HG03064 (cell line): ENCODE measurements around the gene ARHGEF10L.

Experiments used
- ATAC-seq: cut with Tn5 transposase; IDR thresholded peaks from one replicate; pipeline ENCODE4 v1.9.1; 2021; ENCODE audit warnings: low read depth; ENCODE audit not compliant: unreplicated experiment

ARHGEF10L gene

GRCh38 chr1:17521946-17522612 lies 17.4 kb upstream of the ARHGEF10L start:
- no peak for ATAC-seq

DNA sequence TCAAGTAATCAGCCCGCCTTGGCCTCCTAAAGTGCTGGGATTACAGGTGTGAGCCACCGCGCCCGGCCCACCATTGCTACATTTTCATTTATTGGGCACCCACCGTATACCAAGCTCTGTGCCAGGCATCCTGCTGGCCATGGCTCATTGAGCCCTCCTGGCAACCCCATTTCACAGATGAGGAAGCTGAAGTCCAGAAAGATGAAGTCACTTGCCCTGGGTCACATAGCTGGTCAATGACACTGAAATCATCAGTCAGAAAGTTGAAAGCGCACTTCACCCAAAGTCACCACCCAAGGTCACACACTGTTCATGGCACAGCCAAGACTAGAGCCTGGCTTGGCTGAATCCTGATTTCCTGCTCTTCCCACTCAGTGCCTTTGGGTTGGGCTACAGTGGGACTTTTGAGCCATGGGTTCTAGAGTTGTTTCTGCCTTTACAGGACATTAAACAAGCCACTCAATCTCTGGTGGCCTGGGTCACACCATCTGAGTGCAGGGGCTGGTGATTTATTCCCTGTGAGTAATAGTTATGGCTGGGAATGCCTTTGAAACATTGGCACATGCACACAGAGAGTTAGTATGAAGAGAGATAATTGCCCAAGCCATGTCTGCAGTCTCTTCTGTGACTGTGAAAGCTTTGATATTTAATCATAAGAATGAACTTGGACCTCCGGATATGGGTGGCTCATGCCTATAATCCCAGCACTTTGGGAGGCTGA lies 16.0 kb upstream of the ARHGEF10L start:
- no peak for ATAC-seq

DNA sequence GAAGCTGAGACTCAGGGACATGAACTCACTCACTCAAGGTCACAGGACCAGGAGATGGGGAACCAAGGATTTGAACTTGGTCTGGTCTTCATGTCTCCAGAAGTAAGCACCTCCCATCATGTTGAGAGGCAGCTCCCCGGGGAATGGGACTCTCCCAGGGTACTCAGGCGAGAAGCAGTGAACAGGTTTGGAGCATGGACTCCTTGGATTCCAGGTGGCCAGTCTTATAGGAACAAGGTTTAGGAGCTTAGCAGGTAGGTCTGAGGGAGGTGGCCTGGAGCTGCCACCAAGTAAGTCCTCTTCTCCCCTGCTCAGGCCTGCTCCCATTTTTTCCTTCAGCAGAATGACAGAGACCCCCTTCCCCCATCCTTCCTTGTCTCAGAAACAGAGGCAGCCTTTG lies 14.9 kb upstream of the ARHGEF10L start:
- no peak for ATAC-seq

GRCh38 chr1:17525996-17526686 lies 13.4 kb upstream of the ARHGEF10L start:
- no peak for ATAC-seq

- ATAC-seq = no peak
Measured at GRCh38 chr1:17527036-17527914, 12.2 kb upstream of the ARHGEF10L start.

DNA sequence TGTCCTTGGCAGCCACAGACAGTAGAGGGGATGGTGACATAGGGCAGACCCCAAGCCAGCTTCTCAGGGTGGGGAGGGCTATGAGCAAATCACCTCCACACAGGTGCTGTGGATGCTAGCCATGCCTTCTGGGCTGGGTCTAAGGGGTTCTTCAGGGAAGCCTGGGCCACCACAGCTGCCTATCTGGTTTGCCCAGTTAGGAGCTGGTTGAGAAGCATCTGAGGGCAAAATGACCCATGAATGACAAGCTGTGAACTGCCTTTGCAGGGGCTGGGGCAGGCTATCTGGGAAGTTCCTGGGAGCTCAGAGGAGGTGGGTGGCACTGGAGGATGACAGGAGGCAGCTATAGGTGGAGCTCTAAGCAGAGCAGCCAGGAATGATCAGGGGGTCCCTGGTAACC lies 10.1 kb upstream of the ARHGEF10L start:
- no peak for ATAC-seq

- ATAC-seq = no peak
Measured at GRCh38 chr1:17531343-17531681, 8.2 kb upstream of the ARHGEF10L start.

DNA sequence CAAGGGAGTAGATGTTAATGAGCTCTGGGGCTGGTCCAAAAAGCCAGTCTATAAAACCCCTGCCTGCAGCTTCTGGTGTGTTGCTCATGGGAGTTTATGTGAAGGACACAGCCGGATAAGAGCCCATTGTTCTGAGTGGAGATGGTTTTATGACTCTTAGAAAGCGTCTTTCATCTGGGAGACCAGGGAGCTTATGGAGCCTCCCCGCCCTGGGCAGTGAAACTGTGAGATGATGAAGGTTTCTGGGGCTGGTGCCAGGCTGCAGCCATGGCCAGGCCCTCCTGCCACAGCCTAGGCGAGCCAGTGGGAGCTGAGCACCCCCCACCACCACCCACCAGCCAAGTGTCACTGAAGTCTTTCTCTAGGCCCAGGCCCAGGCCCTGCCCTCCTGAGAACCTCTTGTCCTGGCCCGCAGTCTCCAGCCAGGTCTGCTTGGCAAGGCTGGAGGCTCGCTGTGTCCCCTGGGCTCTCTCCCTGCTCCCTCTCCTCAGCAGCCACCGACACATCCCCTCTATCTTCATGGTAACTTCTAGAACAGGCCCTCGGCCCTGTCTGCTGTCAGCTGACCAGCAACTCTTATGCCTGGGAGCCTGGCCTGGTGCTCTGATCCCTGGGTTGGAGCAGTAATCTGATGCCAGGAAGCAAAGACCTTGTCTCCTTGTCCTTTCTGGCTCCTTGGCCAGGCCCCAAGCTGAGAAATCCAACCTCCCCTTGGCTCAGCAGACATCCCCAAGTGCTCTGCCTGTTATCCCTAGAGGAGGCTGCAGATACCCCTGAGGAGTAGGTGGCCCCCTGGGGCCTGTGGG lies 7.6 kb upstream of the ARHGEF10L start:
- no peak for ATAC-seq

GRCh38 chr1:17533201-17533600 lies 6.3 kb upstream of the ARHGEF10L start:
- ATAC-seq = no peak

GRCh38 chr1:17535300-17535936 lies 4.1 kb upstream of the ARHGEF10L start:
- no peak for ATAC-seq

DNA sequence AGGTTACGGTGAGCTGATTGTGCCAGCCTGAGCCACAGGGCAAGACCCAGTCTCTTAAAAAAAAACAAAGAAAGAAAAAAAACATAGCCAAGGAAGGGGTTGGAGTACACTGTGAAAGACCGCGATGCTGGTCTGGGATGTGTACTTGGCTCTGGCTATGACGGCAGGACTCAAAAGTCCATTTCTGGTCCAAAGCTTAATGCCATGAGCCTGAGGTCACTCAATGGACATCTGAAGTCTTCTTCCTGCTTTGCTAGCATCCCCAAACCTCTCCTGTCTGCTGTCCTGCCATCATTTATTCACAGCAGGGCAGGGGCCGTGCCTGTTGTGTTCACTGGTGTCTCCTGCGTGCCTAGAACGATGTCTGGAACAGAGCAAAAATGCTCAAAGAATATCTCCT lies 1.5 kb upstream of the ARHGEF10L start:
- ATAC-seq = no peak

- ATAC-seq = no peak
Measured at GRCh38 chr1:17538428-17539117, 925 bp upstream of the ARHGEF10L start.

GRCh38 chr1:17539118-17539476 lies 401 bp upstream of the ARHGEF10L start:
- ATAC-seq = no peak

- ATAC-seq = no peak
Measured at GRCh38 chr1:17540255-17541001, 930 bp downstream of the ARHGEF10L start.

DNA sequence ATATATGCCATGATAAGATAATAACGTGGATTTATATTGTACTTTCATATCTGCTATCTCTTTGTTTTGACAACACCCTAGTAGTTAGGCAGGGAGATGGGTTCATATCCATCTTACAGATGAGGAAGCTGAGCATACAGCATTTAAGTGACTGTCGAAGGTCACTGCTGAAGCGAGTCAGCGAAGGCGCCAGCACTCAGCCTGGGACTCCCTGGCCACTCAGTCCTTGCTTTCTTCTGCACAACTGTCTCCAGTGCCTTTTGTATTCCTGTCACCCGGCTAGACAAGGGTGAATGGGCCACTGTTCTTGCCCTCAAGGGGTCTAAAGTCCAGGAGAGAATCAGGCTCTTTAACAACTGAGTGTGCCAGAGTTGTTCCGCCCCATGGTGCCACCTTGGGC lies 3.1 kb downstream of the ARHGEF10L start:
- no peak for ATAC-seq

DNA sequence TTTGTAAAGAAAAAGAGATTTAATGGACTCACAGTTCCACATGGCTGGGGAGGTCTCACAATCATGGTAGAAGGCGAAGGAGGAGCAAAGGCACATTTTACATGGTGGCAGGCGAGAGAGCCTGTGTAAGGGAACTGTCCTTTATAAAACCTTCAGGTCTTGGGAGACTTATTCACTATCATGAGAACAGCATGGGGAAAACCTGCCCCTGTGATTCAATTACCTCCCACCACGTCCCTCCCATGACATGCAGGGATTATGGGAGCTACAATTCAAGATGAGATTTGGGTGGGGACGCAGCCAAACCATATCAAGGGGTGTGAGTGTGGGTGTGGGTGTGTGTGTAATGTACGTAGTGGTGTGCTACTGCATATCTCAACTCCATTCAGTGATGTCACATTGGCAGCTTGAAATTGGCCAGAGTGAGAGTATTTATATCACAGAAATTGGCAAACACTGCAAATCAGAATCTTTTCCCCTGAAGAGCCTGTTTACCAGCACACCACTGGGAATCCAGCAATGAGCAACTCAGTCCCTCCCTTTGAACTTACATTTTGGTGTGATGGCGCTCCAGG lies 5.4 kb downstream of the ARHGEF10L start:
- ATAC-seq = no peak

DNA sequence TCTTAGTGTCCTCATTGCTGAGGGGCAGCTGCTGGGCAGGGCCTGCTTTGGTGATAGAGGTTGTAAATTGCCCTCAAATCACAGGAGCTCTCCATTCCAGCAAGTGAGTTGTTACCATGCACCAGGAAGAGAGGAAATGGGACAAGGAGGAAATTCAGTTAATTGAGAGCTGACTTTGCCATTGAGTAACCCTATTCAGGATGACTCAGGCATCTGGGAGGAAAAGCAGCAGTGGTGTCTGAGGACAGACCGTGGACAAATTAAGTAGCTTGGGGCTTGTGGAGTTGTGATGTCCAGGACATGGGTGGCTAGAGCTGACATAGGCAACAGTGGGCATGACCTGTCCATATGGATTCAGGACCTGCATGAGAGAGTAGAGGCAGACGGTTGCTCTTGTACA lies 5.9 kb downstream of the ARHGEF10L start:
- no peak for ATAC-seq
